ENCODE measurements around the gene DNAH9.

- TF ChIP-seq GABPA (IDR thresholded peaks at IDR 0.05; ENCODE audit: low read depth): no peak
- no peak for TF ChIP-seq CTCF (IDR thresholded peaks at IDR 0.05; ENCODE audit: insufficient read depth, low read length)
These were observed 218.1 kb downstream of the DNAH9 start for GRCh38 chr17:11816409-11816808.
